Measurements from ENCODE around the gene HM13. TPM values are rescaled to one million over a fixed set of nuclear protein-coding genes. Genes with fewer than 3 reads are reported as not detected.

The HM13 gene
- total and polyA plus RNA-seq, 2 donors (not counting 3 experiments of a cell fraction or from before 2014, with no cell fraction given) = 211 to 218 TPM

- CTCF ChIA-PET = interaction anchor here (30.9 kb wide), 1 partner anchor 58 kb away, joined by 1817 read pairs; the partner anchor contains the start of gene ID1
- FAIRE-seq (no peak), DNase-seq (ENCODE audit: low read depth, low spot score) (no peak)
These were observed 35.9 kb downstream of the HM13 start for GRCh38 chr20:31550099-31550498.

More at GRCh38 chr20:31550099-31550498, 35.9 kb downstream of the HM13 start:
- no peak overlapping the region for H3K27ac ChIP-seq (ENCODE audit: insufficient read depth, low read depth, low read length)
- peaks cover 29 to 39% of the 10 kb centered on the region in 2 experiments for H3K36me3 ChIP-seq (ENCODE audit: control insufficient read depth in 2 of 2, extremely low read depth in 1 of 2, insufficient read depth in 2 of 2, low read length in 2 of 2)
- intact Hi-C loops (cut with micrococcal nuclease) = no loop called here
- peaks cover 14% of the 10 kb centered on the region for H3K4me1 ChIP-seq (ENCODE audit: control insufficient read depth, extremely low read depth, insufficient read depth, low read length)
- POLR2A ChIA-PET = no interaction called here
- H3K9me3 ChIP-seq (replicated peaks; ENCODE audit: control insufficient read depth, insufficient read depth, low read length) = no peaks in the 10 kb centered on the region
- H4K20me1 ChIP-seq (replicated peaks; ENCODE audit: control insufficient read depth, extremely low read depth, insufficient read depth, low read length) = no peaks in the 10 kb centered on the region
- no peak for TF ChIP-seq FOS (IDR thresholded peaks at IDR 0.05; ENCODE audit: borderline replicate concordance, insufficient read depth, low read length)
- TF ChIP-seq GATA2 (IDR thresholded peaks at IDR 0.05; ENCODE audit: insufficient read depth, insufficient read length, low read depth, low read length) = no peak
- TF ChIP-seq EZH2 (IDR thresholded peaks at IDR 0.05; ENCODE audit: borderline replicate concordance, low read depth, low read length, severe bottlenecking) = no peak
- TF ChIP-seq POLR2A (IDR thresholded peaks at IDR 0.05; ENCODE audit: low read depth, low read length) = no peak
- no peak for TF ChIP-seq POLR2AphosphoS5 (IDR thresholded peaks at IDR 0.05; ENCODE audit: insufficient read depth, low read depth, low read length)
- TF ChIP-seq JUN (IDR thresholded peaks at IDR 0.05; ENCODE audit: borderline replicate concordance, insufficient read depth, insufficient read length, low read depth) = no peak
- TF ChIP-seq, protein P1, sequence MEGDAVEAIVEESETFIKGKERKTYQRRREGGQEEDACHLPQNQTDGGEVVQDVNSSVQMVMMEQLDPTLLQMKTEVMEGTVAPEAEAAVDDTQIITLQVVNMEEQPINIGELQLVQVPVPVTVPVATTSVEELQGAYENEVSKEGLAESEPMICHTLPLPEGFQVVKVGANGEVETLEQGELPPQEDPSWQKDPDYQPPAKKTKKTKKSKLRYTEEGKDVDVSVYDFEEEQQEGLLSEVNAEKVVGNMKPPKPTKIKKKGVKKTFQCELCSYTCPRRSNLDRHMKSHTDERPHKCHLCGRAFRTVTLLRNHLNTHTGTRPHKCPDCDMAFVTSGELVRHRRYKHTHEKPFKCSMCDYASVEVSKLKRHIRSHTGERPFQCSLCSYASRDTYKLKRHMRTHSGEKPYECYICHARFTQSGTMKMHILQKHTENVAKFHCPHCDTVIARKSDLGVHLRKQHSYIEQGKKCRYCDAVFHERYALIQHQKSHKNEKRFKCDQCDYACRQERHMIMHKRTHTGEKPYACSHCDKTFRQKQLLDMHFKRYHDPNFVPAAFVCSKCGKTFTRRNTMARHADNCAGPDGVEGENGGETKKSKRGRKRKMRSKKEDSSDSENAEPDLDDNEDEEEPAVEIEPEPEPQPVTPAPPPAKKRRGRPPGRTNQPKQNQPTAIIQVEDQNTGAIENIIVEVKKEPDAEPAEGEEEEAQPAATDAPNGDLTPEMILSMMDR (IDR thresholded peaks at IDR 0.05; ENCODE audit: extremely low read depth in 1 of 2, insufficient read depth in 1 of 2, low read depth in 1 of 2, low read length in 2 of 2) = no peak
- no peak for TF ChIP-seq MYC (IDR thresholded peaks at IDR 0.05; ENCODE audit: low read depth, low read length)
- TF ChIP-seq, protein P2, sequence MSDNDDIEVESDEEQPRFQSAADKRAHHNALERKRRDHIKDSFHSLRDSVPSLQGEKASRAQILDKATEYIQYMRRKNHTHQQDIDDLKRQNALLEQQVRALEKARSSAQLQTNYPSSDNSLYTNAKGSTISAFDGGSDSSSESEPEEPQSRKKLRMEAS (IDR thresholded peaks at IDR 0.05; ENCODE audit: insufficient read depth, insufficient read length) = no peak
- no peak overlapping the region for H2AFZ ChIP-seq (ENCODE audit: low read depth, low read length)
- H3K79me2 ChIP-seq (ENCODE audit: control insufficient read depth, insufficient read depth, low read length) = peaks cover 20% of the 10 kb centered on the region
- dilution Hi-C loops (cut with MboI; ENCODE audit: extremely low pct_ligation_motif_present, low sequenced_read_pairs) = no loop called here
- BruUV-seq (replicated peaks) = no TSS peak
- no peak overlapping the region for H3K4me3 ChIP-seq (replicated peaks in 1 of 3; ENCODE audit: insufficient read depth in 1 of 3, low read depth in 1 of 3, low read length in 3 of 3)
- no peaks in the 10 kb centered on the region for H3K9me1 ChIP-seq (replicated peaks; ENCODE audit: control insufficient read depth, extremely low read depth, insufficient read depth, low read length)
- H3K9ac ChIP-seq (replicated peaks; ENCODE audit: extremely low read depth, insufficient read depth, low read length) = no peak overlapping the region
- H3K4me2 ChIP-seq (ENCODE audit: insufficient read depth, low read length) = no peak overlapping the region
- H3K27me3 ChIP-seq (ENCODE audit: control insufficient read depth in 2 of 2, insufficient read depth in 2 of 2, low read length in 2 of 2) = no peaks in the 10 kb centered on the region

Data from endothelial cell of umbilical vein (primary cell).